GM12878 (cell line): ENCODE measurements around the gene UBAC2.

Source experiments
- EP300 ChIP-seq, 2 experiments: fragments of 150-350 bp in 1 of 2; IDR thresholded peaks; 2 replicates each; pipeline ENCODE4 v1.6.1; 2011 to 2012; ENCODE audit warnings: low read depth in 2 of 2, low read length in 2 of 2, borderline replicate concordance in 1 of 2, improper control_type of control experiment in 1 of 2, inconsistent platforms in 1 of 2; ENCODE audit not compliant: control insufficient read depth in 1 of 2
- RCOR1 ChIP-seq: conservative IDR thresholded peaks from 2 replicates; pipeline ENCODE4 v1.6.1; 2012; ENCODE audit warnings: low read depth, low read length, improper control_type of control experiment

- TF ChIP-seq EP300 (IDR thresholded peaks at IDR 0.05; ENCODE audit: borderline replicate concordance in 1 of 2, control insufficient read depth in 1 of 2, low read depth in 2 of 2, low read length in 2 of 2) (no peak), RCOR1 (no peak)
Observed at GRCh38 chr13:99332456-99332855, 131.8 kb downstream of the UBAC2 start.
